Retinal pigment epithelial cell (primary cell): ENCODE measurements around the gene EFL1.
A peak's percentile ranks its signal among the peaks of the same experiment; 100 is the strongest.

Experiments used
- DNase-seq: peaks from one replicate; pipeline ENCODE4 v3.0.0-alpha.2; 2010; ENCODE audit warnings: low read depth
- H3K4me3 ChIP-seq: 2 replicates; pipeline ENCODE4 v1.5.1; 2011; ENCODE audit warnings: mild to moderate bottlenecking, low read length, control low read depth, moderate library complexity
- CTCF ChIP-seq: conservative IDR thresholded peaks from 2 replicates; pipeline ENCODE4 v1.5.1; 2011; ENCODE audit warnings: low read depth, low read length, control low read depth, inconsistent platforms

EFL1 gene

DNA sequence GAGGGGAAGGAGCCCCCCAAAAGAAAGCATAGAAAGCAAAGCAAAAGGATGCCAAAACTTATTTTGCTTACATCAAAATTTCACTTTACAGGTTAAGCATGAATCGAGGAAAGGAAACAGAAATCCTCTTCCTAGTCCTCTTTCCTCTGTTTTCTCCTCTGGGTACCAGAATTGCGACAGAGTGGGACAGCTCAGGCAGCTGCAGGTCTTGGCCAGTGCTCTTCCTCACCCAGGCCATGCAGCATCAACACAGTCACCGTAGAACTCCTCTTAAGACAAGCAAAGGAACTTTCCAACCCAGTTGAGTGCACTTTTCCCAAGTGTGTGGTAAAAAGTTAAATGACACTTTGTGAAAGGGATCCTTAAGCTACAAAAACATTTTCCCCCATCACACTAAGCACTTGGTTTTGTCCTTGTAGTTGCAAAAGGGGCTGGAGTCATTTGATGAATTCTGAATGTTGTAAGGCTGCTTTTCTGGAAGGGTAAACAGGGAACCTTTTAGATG, 170.8 kb downstream of the EFL1 start:
- TF ChIP-seq CTCF, result no peak
- H3K4me3 ChIP-seq, result no peak overlapping the region
- no peak for DNase-seq

DNA sequence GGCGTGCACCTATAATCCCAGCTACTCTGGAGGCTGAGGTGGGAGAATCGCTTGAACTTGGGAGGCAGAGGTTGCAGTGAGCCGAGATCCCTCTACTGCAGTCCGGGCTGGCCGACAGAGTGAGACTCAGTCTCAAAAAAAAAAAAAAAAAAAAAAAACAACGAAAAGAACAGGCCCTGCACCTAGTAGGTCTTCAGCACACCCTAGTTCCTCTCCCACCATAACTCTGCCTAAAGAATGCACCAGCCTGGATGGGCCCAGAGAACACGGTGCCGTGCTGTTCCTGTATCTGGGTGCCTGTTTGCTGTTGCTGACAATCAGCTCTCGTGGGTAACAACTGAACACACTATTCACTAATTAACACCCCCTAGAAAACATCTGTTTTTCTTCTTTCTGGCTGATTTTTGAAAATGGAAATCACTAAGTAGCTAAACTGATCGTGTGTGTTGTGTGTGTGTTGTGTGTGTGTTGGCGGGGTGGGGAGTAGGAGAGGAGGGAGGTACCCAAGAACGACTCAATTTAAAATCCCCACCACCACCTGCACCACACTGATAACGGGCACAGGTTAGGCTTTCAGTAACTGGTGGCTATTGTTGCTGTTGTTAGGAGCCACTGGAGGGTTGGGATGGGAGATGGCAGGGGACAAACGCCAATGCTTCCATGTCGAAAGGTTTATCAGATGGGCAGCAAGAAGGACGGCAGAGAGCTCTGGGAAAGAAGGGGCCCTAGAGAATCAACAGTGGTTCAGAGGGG, 176.1 kb downstream of the EFL1 start:
- no peak for DNase-seq
- H3K4me3 ChIP-seq, result no peak overlapping the region
- TF ChIP-seq CTCF, result no peak

- no peak overlapping the region for H3K4me3 ChIP-seq
- DNase-seq, result peak; percentile 81
- peak; percentile 50 for TF ChIP-seq CTCF
These were observed 180.4 kb downstream of the EFL1 start for GRCh38 chr15:82081914-82082762.

GRCh38 chr15:82080774-82081173, 181.8 kb downstream of the EFL1 start:
- TF ChIP-seq CTCF, result no peak
- no peak for DNase-seq

More at GRCh38 chr15:82080774-82081173, 181.8 kb downstream of the EFL1 start:
- no peak overlapping the region for H3K4me3 ChIP-seq
